Stimulated activated CD4-positive, alpha-beta T cell treated with anti-CD3 and anti-CD28 coated beads, Interleukin-15, amount 100 ng/mL, for 24 hours (primary cell): ENCODE results near the gene PRUNE2.

Experiments used
- DNase-seq: peaks from one replicate; pipeline ENCODE4 v3.0.0-alpha.2; 2020

Gene PRUNE2

GRCh38 chr9:76654051-76654461, 251.9 kb downstream of the PRUNE2 start:
- DNase-seq, result no peak

- no peak for DNase-seq
These were observed 253.0 kb downstream of the PRUNE2 start for GRCh38 chr9:76652894-76653293.

- DNase-seq, result no peak
These were observed 254.7 kb downstream of the PRUNE2 start for GRCh38 chr9:76651119-76651705.

GRCh38 chr9:76650692-76651091, 255.2 kb downstream of the PRUNE2 start:
- no peak for DNase-seq

GRCh38 chr9:76649894-76650293, 256.0 kb downstream of the PRUNE2 start:
- no peak for DNase-seq

- DNase-seq, result no peak
These were observed 259.7 kb downstream of the PRUNE2 start for GRCh38 chr9:76646249-76646648.

GRCh38 chr9:76644647-76645250, 261.2 kb downstream of the PRUNE2 start:
- DNase-seq, result no peak

GRCh38 chr9:76644171-76644570, 261.7 kb downstream of the PRUNE2 start:
- no peak for DNase-seq

- no peak for DNase-seq
These were observed 262.4 kb downstream of the PRUNE2 start for GRCh38 chr9:76643399-76644117.

- no peak for DNase-seq
These were observed 263.2 kb downstream of the PRUNE2 start for GRCh38 chr9:76642701-76643209.

- no peak for DNase-seq
These were observed 263.8 kb downstream of the PRUNE2 start for GRCh38 chr9:76642074-76642473.

GRCh38 chr9:76638001-76638400, 267.9 kb downstream of the PRUNE2 start:
- DNase-seq, result no peak

- no peak for DNase-seq
These were observed 268.5 kb downstream of the PRUNE2 start for GRCh38 chr9:76637416-76637815.

- no peak for DNase-seq
These were observed 271.4 kb downstream of the PRUNE2 start for GRCh38 chr9:76634356-76635054.

- no peak for DNase-seq
These were observed 275.0 kb downstream of the PRUNE2 start for GRCh38 chr9:76630916-76631315.

GRCh38 chr9:76629205-76629990, 276.5 kb downstream of the PRUNE2 start:
- DNase-seq, result no peak

GRCh38 chr9:76628155-76628554, 277.8 kb downstream of the PRUNE2 start:
- no peak for DNase-seq

- no peak for DNase-seq
These were observed 278.9 kb downstream of the PRUNE2 start for GRCh38 chr9:76626980-76627379.

- no peak for DNase-seq
These were observed 279.8 kb downstream of the PRUNE2 start for GRCh38 chr9:76626141-76626540.

GRCh38 chr9:76624391-76625048, 281.4 kb downstream of the PRUNE2 start:
- DNase-seq, result no peak

- DNase-seq, result no peak
These were observed 284.9 kb downstream of the PRUNE2 start for GRCh38 chr9:76620996-76621395.

GRCh38 chr9:76620581-76620980, 285.3 kb downstream of the PRUNE2 start:
- DNase-seq, result no peak
